Mucosa of gallbladder (tissue), 1 donor: ENCODE measurements around the gene NACC2. TPM values are rescaled to one million over a fixed set of nuclear protein-coding genes. Genes with fewer than 3 reads are reported as not detected.
"Not testable (repeated sequence)": the region's sequence is repeated elsewhere in the genome, so short reads cannot be mapped to it uniquely, and the experiment has no call there.

Experiments used
- DNase-seq: peaks from one replicate; pipeline ENCODE4 v3.0.0-alpha.2; 2020; ENCODE audit warnings: low spot score
- total RNA-seq: library from RNA; stranded (reverse); gene quantifications from one replicate; pipeline ENCODE4 v1.2.1, GENCODE V29; 2021
- donor health status: DM: no; HTN: no; CAD: no.

NACC2 gene
- total RNA-seq, 1 donor from 2014 or later, result 59.6 TPM

DNA sequence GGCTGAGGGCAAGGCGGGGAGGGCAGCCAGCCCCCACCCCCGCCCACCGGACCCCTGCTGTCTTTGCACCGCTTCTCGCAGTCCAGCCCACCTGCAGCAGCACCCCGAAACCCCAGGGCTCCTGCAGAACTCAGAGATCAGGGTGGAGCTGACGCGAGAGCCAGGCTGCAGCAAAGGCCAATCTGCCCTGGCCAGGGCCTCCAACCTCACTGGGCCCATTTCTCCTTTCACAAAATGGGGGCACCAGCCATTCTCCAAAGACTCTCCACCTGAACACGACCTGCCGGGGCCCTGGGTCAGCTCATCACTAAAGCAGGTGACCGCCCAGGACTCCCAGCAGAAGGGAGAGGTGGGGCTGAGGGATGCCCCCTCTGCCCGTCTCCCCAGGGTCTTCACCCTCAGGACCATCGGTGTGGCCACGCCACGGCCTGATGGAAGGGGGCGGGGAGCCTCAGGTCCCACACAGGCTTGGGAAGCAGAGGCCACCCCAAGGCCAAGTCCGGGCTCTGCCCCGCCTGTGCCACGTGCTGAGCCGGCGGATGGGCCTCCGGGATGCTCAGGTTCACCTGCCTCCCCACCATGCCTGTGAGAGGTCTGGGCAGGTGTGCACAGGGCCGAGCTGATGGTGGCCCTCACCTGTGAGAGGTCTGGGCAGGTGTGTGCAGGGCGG lies 13.1 kb downstream of the NACC2 start:
- no peak for DNase-seq

DNA sequence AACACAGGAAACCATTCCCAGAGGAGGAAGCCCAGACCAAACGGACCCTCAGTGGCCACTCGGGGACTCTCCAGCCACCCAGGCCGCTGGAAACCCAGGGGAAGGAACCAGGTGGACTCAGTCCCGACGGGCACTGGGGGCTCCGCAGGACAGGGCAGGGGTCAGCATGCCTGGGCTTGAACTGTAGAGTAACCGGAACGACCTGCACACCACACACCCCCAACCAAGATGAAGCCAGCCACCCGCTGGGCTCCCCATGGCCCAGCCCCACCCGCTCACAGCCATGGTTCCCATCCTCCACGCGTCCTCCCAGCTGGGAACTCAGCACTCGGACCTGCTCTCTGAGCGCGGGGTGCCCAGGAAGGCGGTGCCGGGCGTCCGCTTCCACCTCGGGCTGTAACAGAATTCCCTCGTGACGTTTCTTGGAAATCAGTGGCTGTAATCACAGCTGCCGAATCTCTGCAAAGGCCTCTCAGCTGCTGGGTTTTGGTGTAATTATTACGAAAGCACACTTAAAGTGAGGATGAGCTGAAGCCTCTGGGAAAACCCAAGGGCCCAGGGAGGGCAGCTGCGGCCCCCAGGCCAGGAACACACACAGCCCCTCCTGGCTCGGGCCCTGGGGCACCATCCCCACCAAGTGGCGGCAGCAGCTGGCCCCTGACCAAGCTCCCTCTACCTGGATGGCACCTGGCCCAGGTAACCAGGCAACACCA lies 13.8 kb downstream of the NACC2 start:
- no peak for DNase-seq

DNA sequence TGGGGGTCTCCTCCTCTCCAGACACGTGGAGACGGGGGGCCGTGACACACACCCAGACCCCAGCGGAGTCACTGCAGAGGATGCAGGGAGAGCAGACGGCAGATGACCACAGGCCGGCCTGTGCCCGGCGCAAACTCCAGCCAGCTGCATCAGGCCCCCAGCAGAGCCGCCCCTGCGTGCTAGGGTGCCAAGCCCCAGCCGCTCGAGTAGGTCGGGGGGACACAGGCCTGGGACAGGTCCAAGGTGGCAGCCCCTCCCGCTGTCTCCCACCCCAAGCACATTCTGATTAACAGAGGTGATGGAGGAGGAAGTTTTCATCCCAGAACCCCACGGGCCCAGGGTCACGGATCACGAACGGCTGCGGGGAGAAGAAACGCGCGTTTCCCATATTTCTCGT lies 14.4 kb downstream of the NACC2 start:
- DNase-seq, result no peak

DNA sequence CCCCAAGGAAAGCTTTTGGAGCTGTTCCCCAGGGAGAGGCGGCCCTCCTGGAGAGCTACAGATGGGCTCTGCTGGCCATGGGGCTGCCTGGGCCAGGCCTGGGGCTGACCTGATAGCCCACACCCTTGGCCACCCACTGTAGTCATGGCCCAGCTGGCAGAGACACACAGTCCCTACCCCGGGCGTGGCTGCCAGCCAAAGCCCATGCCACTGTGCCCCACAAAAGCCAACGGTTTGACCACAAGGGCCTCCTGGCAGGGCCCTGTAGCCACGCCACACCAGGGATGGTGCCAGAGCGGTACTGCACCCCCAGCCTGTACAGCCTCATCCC lies 15.2 kb downstream of the NACC2 start:
- DNase-seq, result no peak

DNA sequence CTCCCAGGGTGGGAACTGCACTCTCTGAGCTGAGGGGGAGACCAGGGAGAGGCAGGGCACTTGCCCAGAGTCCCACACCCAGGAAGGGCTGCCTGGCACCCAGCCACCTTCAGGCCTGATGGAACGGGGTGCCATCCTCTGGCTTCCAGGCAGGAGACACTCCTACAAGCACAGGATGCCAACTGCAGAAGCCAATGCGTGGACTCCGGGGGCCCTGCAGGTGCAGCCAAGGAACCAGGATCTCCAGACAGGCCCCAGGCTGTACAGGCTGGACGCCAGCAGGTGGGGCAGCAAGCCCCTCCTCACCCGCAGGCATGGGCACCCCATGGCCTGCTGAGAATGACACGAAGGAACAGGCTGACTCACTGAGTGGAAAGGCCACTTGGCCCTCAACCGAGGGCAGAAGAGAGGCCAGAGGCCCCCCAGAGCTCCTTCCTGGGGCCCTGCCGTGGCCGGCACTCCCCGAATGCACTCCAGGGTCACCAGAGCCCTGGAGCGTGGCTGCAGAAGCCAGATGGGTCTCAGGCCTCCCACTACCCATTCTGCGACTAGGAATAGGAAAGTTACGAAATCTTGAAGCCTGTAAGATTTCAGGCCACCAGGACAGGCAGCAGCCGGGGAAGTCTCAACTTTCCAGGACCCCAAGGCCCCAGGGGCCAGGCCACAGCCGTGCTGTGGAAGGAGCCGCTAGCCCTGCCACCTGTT lies 15.7 kb downstream of the NACC2 start:
- no peak for DNase-seq

DNA sequence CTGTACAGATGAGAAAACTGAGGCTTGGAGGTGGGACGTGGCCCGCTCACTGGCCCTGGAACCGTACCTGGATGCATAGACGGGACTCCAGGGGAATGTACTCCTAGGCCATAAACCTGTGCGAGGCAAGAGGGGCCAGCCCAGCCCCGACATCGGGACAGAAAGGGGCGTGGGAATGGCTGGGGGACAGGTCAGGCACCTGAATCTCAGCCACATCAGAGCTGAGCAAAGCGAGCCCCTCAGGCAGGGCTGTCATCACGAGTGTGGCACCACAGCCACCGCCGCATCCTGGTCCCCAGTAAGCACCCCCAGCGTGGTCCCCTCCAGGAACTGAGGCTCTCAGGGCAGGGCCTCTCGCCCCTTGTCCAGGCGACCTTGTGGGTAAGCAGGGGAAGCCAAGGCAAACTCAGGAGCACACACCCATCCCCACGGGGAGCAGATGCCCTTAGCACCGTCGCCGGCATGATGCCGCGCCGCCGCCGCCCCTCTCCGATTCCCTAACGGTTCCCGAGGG lies 16.5 kb downstream of the NACC2 start:
- DNase-seq, result no peak

DNA sequence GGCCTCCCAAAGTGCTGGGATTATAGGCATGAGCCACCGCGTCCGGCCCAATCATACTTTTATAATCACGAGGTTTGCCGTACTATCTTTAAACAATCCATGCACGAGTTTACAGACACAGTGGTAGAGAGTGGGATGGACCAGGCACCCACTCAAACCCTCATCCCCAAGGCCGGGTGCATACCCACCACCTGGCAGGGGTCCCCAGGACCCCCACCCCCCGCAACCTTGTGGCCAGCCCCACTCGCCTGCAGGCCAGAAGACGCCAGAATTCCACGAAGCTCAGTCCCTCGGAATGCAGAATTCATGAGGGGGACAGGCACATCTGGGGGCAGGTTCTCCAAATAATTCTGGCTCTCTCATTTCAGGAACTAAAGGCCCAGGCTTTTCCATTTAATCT lies 17.1 kb downstream of the NACC2 start:
- no peak for DNase-seq

DNA sequence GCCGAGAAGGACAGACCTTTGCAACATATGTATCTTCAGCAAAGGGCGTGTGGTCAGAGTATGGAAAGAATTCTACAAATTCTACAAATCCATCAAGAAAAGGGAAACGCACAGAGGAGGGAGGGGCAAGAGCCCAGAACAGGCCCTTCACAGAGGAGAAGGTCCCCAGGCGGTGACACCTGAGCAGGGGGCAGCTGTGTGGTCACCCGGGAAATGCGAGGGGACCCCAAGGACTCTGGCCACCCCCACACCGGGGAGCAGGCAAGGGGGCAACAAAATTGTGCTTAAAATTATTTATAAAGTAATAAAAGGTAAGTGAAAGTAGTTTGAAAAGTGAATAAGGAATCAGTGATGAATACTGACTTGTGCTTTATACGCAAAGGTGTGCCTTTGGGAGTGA lies 17.6 kb downstream of the NACC2 start:
- no peak for DNase-seq

DNA sequence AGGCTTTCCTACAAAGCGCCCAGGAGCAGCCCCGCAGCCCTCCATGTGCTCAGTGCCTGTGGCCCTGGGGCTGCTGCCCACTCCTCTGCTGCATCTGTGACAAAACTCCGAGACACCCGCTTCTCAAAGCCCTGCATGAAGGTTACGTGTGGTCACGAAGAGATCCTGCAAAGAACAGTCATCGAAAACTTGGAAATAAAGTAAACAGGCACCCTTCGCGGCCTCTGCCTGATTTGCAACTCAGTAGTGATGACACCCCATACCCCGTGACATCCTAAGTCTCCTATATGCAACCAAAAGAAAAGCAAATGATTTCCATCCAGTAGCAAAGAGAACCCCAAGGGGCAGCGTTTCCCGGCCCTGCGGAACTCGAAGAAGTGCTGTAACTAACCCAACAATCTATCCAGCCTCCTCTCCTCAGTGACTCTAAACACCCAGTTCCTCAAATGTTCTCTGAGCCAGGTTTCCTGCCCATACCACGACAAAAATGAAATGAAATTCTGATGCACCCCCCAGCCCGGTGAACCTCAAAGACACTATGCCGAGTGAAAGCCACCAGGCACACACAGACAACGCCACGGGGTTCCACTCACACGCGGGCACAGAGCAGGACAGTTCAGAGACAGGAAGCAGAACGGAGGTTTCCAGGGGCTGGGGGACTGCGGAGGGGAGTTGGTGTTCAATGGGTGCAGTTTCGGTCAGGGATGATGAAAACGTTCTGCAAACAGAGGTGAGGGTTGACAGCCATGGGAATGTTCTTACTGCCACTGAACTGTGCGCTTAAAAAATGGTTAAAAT lies 19.0 kb downstream of the NACC2 start:
- DNase-seq, result no peak

DNA sequence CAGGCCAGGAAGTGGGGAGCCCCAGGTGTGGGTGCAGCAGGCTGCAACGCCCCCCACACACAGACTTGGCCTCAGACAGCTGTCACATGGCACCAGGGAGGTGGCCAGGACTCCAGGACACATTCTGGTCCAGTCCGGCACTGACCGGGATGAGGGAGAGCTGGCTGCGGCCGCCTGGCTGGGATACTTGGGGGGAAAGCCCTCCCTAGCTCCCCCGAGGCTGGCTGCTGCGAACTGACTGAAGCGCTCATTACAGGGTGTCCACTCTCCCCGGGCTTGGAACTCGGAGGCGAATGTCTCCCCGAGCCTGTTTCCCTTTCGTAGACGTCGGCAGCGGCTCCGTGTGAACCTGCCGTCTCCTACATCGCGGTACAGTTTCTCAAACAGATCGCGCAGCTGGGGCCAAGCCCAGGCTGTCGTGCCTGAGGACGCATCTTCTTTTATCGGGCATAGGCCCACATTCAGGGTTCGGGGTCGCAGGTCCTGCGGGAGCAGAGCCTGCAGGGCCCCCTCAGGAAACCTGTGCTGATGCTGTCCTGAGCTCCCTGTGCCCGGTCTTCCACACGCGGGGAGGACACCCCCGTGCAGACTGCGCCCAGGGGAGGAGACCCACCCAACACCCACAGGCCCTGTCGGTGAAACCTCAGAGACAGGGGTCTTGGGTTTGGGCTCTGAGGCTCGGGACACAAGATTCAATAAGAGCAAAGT lies 19.8 kb downstream of the NACC2 start:
- DNase-seq, result no peak

DNA sequence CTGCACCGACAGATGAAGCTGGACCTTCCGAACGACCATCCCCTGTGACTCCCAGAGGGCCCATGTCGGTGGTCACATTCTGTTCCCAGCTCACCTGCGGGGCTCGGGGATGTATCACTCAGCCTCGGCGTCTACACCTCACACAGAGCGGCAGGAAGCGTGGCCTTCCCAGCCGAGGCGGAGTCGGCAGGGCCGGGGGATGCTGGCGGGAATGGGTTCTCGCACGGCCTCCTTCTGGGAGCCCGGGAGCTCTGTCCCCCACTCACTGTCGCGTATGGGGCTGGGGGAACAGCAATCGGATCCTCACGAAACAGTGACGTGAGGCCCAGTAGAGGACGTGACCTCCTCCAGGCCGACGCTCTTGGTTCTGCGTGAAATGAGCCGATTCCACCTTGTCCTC lies 20.4 kb downstream of the NACC2 start:
- DNase-seq, result no peak

DNA sequence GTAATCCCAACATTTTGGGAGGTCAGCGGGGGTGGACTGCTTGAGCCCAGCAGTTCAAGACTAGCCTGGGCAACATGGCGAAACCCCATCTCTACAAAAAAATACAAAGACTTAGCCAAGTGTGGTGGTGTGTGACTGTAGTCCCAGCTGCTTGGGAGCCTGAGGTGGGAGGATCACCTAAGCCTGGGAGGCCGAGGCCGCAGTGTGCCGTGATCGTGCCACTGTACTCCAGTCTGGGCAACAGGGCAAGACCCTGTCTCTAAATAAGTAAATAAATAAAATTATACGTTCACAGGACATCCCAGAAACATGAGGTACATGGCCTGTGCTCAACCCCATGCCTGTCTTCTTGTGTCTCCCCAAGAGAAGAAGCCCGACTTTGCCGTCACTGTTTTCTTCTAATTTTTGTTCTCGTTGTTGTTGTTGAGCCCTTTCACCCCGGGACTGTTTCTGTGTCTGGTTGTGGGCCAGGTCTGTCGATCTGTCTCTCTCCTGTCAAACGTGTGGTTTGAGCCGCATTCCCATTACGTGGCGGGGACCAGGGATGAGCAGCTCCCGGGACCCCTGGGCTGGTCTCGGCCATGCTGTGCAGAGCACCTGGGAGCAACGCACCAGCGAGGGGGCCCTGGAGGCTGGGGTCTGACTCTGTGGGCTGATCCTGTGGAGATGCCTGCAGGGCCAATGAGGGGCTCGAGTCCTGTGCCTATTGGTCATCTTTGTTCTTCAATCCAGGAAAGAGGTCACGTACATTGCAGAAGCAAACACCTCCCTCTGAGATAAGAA lies 32.2 kb downstream of the NACC2 start:
- DNase-seq, result no peak

DNA sequence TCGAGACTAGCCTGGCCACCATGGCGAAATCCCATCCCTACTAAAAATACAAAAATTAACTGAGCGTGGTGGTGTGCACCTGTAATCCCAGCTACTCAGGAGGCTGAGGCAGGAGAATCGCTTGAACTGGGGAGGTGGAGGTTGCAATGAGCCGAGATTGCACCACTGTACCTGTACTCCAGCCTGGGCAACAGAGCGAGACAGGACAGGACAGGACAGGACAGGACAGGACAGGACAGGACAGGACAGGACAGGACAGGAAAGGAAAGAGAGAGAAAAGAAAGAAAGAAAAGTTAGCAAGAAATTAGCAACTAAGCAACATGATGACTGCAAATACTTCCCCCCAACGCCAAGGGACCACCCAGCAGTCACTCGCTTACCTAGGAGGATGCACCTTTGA lies 33.2 kb downstream of the NACC2 start:
- DNase-seq, result not testable (repeated sequence)

DNA sequence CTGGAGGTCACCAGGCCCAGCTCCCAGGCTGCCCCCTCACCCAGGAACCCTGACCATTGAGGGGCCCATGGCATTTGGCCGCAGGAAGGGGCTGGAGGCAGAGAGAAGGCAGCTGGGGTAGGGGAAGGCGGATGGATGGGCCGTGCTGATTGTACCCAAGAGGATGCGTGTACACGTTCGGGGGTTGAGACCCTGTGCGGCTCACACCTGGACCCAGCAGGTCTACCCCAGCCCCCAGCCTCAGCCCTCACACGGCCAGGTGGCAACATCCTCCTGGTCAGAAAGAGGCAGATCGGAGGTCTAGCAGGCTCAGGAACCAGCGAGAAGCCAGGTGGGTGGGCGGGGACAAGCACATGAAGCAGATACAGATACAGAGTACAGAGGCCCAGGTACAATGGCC lies 33.7 kb downstream of the NACC2 start:
- DNase-seq, result no peak

DNA sequence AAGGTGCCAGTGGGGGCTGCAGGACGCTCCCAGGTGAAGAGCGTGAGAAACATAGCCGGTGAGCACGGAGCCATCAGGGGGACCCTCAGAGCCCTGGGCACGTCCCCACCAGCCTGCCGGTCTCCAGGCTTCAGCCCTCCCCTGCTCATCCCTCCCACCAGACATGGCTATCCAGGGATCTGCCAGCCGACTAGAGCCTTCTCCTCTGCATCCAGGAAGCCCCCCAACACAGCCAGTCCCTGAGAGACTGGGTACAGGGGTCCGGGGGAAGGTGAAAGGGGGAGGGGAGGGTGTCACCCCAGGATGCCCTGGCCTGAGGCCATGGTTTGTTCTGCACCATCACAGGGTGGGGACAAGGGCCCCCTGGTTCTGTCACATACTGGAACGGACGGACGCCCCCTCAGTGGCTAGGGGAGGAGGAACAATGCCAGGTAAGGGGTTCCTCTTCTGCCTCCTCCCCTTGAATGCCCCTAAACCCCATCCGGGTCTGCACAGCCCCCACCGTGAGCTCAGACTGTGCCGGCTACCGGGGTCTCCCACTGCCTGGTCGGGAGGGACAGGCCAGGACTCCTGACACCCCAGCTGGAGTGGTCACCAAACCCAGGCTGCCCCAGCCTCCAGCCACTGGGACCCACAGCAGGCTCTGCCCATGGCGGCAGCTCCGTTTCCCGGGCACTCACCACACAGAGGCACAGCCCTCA lies 34.3 kb downstream of the NACC2 start:
- DNase-seq, result no peak

DNA sequence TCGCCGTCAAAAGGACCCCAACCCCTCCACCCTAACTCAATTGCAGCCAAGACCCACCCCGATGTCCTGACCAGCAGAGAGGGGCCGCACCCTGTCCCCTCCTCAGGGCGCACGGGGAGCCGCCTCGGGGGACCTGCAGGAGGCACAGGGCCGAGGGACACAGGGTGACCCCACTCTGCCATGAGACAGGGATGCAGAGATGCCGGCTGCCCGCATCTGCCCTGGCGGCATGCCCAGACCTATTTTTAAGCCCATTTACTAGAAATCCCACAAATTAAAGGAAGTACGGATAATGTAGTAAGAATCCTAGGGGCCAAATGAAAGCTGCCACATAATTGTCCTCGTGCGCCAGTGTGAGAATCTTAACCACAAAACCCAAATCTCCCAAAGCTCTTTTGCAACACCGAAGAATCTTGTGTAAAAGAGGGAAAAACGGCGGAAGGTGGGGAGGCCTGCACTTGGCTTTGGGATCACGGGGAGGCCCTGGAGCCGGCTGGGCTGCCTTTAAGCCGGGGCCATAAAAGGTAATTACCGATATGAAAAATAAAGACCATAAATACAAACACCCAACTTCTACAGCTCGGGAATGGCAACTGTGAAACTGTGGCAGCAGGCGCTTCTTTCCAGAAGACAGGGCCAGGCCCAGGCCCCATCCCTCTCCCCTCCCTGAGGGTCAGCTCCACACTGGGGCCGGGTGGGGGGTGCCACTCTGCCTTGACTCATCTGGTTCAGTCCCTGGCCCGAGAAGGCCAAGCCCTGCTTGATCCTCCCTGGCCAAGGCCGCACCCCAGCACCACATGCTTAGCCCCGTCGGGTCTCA lies 35.0 kb downstream of the NACC2 start:
- DNase-seq, result no peak

DNA sequence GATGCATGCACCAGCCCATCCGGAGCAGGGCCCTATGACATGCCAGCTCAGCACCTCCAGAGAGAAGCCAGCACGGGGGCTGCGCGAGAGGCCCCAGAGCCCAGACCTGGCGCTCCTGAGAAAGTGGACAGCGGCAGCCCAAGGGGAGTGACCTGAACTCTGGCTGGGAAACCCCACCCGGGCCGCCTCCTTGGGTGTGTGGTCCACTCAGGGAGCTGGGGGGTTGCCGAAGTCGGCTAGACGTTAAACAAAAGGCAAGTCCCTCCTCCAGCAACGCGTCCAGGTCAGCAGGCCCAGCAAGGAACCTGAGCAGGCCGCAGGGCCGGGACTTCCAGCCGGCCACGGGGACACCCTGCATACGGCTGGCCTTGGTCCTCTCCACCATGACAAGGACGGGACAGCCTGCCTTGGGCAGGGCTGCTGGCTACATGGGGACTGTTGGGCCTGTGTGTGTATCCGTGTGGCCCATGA lies 35.7 kb downstream of the NACC2 start:
- no peak for DNase-seq

DNA sequence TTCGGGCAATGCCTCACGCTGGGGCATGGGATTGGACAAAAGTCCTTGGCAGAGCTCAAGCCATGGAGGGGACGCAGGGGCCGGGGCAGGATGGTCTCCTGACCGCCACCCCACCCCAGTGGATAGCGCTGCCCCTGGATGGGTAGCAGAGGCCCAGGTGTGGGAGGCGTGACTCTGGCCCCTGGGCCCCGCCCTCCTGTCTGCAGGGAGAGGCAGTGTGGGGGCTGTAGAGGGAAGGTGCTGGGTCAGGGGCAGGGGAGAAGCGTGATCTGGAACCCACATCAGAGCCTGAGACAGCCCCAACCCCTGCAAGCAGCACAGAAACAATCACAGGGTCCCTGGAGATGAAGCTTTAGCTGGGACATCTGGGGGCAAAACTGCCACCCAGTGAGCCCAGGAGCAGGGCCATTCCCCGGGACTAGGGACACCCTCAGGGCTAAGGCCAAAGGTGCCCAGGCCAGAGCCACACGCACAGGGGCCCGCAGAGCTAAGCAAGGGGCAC lies 36.2 kb downstream of the NACC2 start:
- DNase-seq, result no peak

DNA sequence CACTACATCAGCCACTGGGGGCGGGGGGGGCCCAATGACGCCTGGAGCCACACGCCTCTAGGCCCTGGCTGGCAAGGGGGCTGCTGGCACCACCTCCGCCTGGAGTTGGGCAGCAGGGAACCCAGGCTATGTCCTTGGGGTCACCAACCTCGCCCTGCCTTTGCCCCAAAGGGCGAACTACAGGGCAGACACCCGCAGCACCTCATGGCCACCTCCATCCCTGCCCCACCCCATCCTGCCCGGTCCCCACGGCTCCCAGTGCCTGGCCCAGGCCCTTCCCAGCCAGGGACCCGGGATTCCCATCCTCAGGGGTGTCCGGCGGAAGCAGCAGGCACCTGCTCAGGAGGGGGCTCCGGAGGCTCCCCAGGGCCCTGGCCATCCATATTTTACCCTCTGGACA lies 37.0 kb downstream of the NACC2 start:
- no peak for DNase-seq
